Activated T-cell treated with anti-CD3 and anti-CD28 coated beads for 24 hours (primary cell): Measurements from ENCODE around the gene NCAPD3.
"Not testable (repeated sequence)": the region's sequence is repeated elsewhere in the genome, so short reads cannot be mapped to it uniquely, and the experiment has no call there.

Experiments
- DNase-seq: peaks from one replicate; pipeline ENCODE4 v3.0.0-alpha.2; 2020; ENCODE audit warnings: low read depth

Gene NCAPD3, protein sequence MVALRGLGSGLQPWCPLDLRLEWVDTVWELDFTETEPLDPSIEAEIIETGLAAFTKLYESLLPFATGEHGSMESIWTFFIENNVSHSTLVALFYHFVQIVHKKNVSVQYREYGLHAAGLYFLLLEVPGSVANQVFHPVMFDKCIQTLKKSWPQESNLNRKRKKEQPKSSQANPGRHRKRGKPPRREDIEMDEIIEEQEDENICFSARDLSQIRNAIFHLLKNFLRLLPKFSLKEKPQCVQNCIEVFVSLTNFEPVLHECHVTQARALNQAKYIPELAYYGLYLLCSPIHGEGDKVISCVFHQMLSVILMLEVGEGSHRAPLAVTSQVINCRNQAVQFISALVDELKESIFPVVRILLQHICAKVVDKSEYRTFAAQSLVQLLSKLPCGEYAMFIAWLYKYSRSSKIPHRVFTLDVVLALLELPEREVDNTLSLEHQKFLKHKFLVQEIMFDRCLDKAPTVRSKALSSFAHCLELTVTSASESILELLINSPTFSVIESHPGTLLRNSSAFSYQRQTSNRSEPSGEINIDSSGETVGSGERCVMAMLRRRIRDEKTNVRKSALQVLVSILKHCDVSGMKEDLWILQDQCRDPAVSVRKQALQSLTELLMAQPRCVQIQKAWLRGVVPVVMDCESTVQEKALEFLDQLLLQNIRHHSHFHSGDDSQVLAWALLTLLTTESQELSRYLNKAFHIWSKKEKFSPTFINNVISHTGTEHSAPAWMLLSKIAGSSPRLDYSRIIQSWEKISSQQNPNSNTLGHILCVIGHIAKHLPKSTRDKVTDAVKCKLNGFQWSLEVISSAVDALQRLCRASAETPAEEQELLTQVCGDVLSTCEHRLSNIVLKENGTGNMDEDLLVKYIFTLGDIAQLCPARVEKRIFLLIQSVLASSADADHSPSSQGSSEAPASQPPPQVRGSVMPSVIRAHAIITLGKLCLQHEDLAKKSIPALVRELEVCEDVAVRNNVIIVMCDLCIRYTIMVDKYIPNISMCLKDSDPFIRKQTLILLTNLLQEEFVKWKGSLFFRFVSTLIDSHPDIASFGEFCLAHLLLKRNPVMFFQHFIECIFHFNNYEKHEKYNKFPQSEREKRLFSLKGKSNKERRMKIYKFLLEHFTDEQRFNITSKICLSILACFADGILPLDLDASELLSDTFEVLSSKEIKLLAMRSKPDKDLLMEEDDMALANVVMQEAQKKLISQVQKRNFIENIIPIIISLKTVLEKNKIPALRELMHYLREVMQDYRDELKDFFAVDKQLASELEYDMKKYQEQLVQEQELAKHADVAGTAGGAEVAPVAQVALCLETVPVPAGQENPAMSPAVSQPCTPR (N-terminal part only)

DNA sequence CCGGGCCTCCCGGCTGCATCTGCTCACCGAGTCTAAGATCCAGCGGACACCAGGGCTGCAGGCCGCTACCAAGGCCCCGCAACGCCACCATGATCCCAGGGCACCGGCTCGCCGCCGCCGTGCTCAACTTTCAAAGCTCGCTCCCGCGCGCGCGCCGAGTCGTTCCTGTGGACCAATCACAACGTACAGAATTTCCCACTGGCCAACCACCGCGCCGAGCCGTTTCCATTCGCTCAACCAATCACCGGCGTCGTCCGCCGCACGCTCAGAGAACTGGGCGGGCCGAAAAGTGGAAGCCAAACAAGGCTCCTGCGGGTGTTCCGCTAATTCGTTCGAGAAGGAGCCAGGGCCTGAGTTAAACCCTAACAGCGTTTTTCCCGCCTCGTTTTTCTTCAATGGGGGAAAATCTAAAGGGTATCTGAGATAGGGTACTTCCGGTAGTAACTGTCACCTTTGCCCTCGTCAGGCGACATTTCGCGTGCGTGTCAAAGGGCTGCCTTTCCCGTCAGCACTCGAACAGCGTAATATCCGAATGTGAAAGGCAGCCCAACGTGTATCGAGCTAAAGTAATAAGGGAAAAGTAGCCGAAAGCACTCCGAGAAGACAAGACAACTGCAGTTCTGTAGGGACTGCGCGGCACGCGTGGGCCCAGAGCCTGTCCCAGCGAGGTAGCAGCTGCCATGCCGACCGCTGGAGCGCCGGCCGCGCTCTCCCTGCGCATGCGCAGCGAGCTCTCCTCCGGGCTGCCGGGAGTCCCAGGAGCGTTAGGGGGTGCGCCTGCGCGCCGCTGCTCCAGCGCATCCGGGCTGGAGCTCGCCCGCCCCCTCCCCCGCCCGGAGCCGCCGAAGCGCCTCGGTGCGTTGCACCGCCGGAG, at the start of gene NCAPD3, which contains the start of gene VPS26B:
NCAPD3 (minus strand) TSS at position 132 of the 874 bp plus-strand sequence; CDS start at position 91, 41 bp downstream.
VPS26B (plus strand) TSS at position 836 of the 874 bp plus-strand sequence. CDS start 452 bp downstream, outside the sequence.
- peak; percentile 95 for DNase-seq

DNA sequence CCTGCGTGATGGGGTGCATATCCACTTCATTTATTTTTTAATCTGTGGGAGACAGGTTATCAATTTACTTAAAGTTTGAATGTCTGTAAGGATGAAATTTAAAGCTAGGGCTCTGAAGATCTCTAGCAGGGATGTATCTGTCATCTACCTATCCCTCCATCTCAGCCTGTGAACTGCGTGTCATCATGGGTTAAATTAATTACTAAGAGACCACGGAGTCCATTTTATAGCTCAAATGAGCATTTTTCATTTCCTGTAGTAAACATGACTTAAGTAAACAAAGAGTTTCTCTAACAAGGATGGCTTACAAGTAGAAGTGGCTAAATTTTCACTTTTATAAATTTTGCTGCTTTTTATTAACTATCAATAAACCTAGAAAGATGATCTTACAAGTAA, 49.5 kb upstream of the NCAPD3 start:
- no peak for DNase-seq

DNA sequence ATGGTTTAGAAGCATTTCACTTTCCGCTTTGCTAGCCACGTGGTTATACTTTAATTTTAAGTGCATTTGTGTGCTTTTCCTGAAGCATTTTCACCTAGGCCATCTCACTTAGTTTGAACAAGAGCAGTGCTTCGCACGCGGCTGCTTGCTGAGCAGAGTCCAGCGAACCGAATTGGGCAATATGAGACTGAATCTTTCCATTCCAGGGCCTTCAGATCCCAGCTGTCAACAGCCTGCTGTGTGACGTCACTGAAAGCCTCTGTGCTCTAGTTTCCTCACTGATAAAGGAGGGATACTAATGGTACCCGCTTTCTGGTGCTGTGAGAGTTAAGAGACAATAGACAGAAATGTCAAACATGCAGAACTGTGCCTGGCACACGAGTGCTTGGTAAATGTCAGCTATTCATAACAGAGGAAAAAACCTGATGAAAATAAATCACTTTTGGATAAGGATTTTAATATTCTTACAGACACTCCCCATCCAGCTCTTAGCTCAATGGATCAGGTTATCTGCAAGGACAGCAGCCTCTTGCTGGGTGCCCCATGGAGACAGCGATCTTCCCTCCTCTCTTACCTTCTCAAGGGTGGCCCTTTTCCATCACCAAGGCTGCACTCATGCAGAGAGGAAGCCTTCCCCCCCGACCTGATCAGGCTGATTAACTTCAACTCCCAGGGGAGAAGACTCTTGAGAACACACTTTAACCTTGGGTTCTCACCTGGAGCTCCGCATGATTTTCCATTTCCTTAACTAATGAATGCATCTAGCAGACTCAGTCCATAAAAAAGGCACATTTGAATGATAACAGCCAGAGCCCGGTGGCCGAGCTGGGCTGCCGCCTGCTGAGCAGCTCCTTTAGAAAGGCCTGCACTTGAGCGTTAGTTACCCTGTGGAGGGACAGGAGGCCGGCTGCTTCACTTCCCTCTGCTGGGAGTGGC, 48.9 kb upstream of the NCAPD3 start:
- no peak for DNase-seq

DNA sequence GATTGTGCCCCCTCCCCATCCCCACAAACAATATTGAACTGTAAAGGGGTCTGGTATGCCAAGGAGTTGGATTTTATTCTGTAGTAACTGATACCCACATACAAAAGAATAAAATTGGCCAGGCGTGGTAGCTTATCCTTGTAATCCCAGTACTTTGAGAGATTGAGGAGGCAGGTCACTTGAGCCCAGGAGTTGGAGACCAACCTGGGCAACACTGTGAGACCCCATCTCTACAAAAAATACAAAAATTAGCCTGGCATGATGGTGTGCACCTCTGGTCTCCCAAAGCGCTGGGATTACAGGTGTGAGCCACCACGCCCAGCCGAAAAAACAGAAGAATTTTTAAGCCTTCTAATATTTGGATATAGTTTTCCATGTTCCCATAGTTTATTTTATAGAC, 48.2 kb upstream of the NCAPD3 start:
- DNase-seq, result no peak

DNA sequence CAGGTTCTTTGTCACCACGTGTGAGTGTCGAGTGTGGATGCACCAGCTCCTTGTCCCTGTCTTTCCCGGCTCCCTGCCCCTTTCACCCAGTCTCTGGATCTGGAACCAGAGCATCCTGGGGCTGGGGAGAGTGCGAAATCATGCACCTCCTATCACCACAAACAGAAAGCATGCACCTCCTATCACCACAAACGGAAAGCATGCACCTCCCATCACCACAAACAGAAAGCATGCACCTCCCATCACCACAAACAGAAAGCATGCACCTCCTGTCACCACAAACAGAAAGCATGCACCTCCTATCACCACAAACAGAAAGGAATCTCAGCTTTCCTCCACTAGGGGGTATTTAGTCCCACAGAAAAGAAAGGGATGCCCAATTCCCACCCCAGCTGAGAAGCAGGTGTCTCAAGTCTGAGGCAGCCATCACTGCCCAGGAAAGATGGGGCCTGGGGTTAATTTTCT, 46.5 kb upstream of the NCAPD3 start:
- no peak for DNase-seq

DNA sequence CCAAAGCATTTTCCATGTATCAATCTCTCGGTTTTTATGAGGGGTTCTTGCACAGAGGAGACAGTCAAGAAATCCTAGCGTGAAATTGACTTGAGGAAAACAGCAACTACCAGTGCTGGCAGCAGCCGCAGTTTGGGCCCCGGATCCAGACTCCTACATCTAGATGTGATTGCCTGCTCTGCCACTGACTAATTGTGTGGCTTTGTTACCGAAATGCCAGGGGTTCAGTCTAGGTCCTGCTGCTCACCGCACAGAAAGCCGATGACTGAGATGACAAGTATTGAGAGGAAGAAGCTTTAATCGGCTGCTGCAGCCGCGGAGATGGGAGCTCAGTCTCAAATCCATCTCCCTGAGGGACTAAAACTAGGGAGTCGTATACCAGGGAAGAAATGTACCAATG, 44.2 kb upstream of the NCAPD3 start:
- no peak for DNase-seq

DNA sequence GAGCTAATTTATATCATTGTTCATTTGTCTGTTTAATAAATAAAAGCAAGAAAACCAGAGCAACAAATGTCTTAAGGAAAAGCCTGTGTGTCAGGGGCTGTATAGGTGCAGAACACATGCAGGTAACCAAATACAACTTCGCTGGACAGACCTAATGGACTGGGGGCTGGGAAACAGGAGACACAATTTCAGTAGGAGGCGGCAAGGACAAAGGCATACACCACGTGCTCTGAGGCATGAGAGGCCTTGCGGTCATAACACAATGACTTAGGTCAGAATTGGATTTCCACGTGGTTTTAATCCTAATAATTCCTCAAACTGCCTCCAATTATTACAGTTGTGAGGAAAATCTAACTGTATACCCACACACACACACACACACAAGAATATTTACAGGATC, 43.7 kb upstream of the NCAPD3 start:
- DNase-seq, result no peak

DNA sequence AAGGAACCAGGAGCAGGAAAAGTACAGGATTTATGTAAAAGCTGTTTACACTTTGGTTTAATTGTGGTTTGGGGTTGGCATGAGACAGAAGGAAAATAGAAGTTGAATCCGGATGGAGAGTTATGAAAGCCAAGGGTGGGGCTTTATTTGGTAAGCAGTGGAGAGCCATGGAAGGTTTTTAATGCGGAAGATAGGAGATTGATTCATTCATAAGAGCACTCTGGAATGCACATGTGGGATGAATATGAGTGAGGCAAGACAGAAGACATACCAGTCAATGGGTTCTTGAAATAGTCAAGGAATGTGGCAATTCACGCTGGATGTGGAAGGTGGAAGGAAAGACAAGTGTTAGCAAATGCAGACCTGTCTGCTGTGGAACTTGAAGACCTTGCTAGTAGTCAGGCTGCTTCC, 43.1 kb upstream of the NCAPD3 start:
- DNase-seq, result no peak

DNA sequence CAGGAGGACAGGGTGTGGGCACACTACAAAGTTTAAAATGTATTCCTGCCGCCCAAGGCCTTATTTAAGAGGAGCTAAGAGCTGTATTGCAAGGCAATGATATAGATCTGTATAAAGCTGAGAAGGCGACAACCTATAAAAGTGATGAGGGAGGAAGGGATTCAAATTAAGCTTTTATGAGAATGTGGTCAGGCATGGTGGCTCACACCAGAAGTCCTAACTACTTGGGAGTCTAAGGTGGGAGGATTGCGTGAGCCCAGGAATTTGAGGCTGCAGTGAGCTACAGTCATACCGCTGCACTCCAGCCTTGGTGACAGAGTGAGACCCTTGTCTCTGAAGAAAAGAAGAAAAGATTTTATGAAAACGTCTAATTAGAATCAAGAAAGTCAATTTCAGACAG, 42.7 kb upstream of the NCAPD3 start:
- DNase-seq, result no peak

DNA sequence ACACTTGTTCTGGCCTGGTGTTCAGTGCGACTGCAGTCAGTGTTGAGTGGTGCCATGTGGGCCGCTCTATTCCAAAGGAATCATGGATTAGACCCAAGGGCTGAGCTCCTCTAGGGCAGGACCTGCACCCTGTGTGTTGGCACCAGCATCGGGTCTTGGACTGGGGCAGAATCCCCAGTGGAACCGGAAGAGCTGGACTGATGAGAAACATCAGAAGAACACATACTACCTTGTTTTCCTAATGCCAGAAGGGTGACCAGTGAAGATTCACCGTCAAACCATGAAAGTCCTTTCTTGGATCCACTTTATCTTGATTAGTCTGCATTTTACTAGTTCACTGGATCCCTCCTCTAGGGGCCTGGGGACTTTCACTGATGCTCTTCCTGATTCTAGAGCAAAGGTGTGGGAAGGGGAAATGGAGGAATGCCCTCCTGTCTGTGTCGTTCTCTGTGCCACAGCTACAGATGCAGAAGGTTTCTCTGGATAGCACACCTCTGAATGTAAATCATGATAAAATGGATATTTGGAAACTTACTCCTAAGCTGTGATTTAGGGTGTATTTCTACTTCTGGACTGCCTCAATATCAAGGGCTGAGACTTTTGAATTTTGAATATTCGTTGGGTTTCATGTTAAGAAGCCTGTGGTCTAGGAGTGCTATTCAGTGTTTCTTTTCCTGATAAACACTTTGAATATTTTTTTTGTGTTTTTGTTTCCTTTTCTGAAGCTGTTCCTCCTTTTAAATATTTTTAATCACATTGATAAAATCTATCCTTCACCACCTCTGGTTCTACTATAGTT, 41.4 kb upstream of the NCAPD3 start:
- DNase-seq, result no peak

DNA sequence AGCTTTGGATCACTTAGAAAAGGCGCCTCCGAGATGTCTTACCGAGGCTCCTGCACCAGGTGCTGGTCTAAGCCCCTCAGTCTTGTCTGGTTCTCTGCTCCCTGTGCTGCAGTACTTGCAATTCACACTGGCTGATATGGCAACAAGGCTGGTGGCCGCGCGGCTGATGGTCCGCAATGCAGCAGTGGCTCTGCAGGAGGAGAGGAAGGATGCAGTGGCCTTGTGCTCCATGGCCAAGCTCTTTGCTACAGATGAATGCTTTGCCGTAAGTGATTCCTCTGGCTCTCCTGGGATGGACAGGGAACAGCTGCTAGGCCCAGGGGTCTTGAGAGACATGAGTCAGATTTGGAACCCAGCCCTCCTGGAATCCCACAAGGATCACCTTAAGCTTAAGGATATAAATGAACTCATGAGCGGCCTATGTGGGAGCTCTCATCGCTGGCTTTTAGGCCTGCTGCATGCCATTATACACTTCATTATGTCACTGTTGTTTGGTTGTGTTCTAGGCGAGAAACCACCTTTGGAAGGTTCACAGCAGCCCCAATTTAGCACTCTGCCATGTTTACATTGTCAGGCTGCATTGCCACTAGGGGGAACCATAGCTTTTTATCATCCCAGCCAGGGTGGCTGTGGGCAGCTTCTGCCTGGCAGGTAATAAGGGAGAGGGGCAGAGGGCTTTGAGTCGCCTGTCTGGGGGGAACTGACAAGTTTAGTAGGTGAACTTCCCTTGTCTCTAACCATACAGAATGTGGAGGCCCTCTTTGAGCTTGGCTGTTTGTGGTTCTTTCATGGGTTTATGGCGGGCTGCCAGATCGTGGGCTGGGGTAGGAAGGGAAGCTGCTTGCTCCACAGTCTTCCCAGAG, 38.1 kb upstream of the NCAPD3 start:
- no peak for DNase-seq

DNA sequence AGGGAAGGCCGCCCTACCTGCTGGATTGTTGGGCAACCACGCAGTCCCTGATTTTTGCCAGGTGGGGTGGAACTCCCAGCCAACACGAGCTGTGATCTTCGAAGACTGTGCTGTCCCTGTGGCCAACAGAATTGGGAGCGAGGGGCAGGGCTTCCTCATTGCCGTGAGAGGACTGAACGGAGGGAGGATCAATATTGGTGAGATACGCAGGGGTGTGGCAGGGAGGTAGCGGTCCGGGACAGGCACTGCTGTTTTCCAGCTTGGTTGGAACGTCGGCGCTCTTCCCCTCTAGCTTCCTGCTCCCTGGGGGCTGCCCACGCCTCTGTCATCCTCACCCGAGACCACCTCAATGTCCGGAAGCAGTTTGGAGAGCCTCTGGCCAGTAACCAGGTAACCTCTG, 37.2 kb upstream of the NCAPD3 start:
- no peak for DNase-seq

DNA sequence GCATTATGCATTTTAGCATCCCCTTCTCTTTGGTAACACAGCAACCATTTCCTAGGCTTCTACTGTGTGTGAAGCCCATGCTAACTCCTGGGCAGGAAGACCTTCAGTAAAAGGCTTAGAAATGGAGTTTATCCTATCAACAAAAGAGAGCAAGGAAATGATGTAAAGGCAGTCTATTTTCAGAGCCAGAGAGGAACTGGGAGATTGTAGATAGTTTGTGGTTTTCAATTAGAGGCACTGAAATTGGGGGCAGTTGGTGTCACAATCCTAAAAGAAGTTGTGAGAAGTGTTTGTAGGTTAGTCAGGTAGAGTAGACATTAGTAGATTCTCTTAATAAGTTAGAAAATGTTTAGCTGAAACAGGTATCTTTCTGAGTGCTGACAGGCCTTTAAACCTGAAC, 36.7 kb upstream of the NCAPD3 start:
- DNase-seq, result no peak

DNA sequence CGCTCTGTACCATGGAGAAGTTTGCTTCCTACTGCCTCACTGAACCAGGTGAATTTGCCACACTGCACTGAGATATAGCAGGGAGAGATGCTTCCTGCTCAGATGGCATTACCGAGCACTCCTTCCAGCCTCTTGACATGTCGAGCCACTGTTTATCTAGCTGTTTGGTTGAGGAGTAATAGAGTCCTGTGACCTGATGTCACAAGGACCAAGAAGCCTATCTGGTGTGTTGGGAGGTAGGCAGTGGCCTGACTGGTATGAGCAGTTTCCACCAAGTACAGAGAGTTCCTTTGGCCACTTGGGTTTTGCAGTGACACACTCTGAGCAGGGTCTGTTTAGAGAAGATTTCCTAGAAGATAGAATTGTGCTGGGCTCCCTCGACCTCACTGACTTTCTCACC, 34.8 kb upstream of the NCAPD3 start:
- DNase-seq, result no peak

DNA sequence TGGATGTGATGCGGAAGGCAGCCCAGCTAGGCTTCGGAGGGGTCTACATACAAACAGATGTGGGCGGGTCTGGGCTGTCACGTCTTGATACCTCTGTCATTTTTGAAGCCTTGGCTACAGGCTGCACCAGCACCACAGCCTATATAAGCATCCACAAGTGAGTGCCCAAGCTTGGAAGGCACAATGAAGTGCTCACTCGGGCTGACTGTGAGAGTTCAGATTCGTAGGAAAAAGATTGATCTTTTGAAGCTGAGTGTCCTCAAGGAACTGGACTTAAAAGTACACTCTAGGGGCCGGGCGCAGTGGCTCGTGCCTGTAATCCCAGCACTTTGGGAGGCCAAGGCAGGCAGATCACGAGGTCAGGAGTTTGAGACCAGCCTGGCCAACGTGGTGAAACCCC, 33.3 kb upstream of the NCAPD3 start:
- no peak for DNase-seq

DNA sequence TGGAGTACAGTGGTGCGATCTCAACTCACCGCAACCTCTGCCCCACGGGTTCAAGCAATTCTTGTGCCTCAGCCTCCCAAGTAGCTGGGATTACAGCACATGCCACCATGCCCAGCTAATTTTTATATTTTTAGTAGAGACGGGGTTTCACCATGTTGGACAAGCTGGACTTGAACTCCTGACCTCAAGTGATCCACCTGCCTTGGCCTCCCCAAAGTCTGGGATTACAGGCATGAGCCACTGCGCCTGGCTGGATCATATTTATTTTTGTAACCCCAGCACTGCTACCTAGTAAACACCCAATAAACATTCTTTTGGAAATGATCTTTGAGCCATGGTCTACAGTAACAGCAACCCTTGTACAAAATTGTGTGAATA, 31.4 kb upstream of the NCAPD3 start:
- not testable (repeated sequence) for DNase-seq

DNA sequence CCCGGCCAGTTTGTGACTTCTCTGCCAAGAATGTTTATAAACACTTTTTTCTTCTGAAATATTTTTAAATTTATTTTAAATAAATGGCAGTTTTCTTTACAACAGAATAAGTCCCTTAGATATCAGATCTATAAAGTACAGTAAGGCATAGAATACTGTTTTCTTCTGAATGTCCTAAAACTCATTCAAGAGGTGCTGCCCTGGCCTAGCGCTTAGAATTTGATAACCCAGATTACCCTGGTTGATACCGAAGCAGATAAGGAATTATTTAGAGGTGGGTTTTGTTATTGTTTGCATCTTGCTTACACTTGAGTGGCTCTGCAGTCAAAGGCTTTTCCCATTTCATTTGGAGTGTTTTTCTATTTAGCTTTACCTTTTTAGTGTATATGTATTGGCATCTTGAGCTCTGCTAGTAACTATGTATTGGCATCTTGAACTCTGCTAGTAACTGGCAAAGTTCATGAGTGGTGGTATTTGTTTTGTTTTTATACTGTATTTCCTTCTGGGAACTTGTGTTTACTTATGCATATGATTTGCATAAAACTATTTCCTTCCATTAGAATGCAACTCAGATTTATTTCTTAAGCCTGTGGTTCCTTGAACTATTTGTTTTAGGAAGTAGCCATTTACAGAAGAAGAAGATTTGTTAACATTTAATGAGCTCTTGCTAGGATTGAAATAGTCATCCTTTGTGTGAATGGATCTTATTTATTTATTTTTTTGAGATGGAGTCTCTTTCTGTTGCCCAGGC, 30.8 kb upstream of the NCAPD3 start:
- no peak for DNase-seq
